Effector memory CD4-positive, alpha-beta T cell (primary cell): ENCODE data around the gene MED8.

Experiments used
- DNase-seq, 3 donors: peaks; one replicate each; pipeline ENCODE4 v3.0.0-alpha.2; 2020
- H3K27ac ChIP-seq: 2 replicates; pipeline ENCODE4 v1.7.0; 2013; ENCODE audit warnings: mild to moderate bottlenecking, low read length, moderate library complexity; ENCODE audit not compliant: insufficient read depth, poor library complexity, severe bottlenecking
- H3K27me3 ChIP-seq: replicated peaks from 2 replicates; pipeline ENCODE4 v1.7.0; 2013; ENCODE audit warnings: mild to moderate bottlenecking, low read length; ENCODE audit not compliant: insufficient read depth, control insufficient read depth, poor library complexity, severe bottlenecking
- H3K36me3 ChIP-seq: 2 replicates; pipeline ENCODE4 v1.7.0; 2013; ENCODE audit warnings: mild to moderate bottlenecking, low read length, moderate library complexity; ENCODE audit not compliant: control insufficient read depth, insufficient read depth
- H3K4me1 ChIP-seq: 2 replicates; pipeline ENCODE4 v1.7.0; 2013; ENCODE audit warnings: low read length, mild to moderate bottlenecking; ENCODE audit not compliant: control insufficient read depth, insufficient read depth, poor library complexity, severe bottlenecking
- H3K4me3 ChIP-seq: 2 replicates; pipeline ENCODE4 v1.7.0; 2013; ENCODE audit warnings: low read length, low read depth, mild to moderate bottlenecking; ENCODE audit not compliant: insufficient read depth, poor library complexity, severe bottlenecking
- H3K9me3 ChIP-seq: 2 replicates; pipeline ENCODE4 v1.7.0; 2013; ENCODE audit warnings: mild to moderate bottlenecking, low read length, moderate library complexity; ENCODE audit not compliant: control insufficient read depth

MED8 gene

GRCh38 chr1:43339584-43340232 lies 49.9 kb downstream of the MED8 start:
- Histone ChIP-seq H3K9me3 (no peaks in the 10 kb centered on the region), H3K27ac (no peak overlapping the region), H3K4me1 (no peaks in the 10 kb centered on the region), H3K36me3 (no peaks in the 10 kb centered on the region), H3K4me3 (no peak overlapping the region), H3K27me3 (no peaks in the 10 kb centered on the region)
- no peak for DNase-seq

- H3K27me3 ChIP-seq = no peaks in the 10 kb centered on the region
- no peak overlapping the region for H3K27ac ChIP-seq
- no peaks in the 10 kb centered on the region for H3K36me3 ChIP-seq
- H3K4me3 ChIP-seq = no peak overlapping the region
- no peaks in the 10 kb centered on the region for H3K4me1 ChIP-seq
- DNase-seq = no peak
- no peaks in the 10 kb centered on the region for H3K9me3 ChIP-seq
Measured at GRCh38 chr1:43338001-43338400, 51.6 kb downstream of the MED8 start.

GRCh38 chr1:43337588-43337987 lies 52.0 kb downstream of the MED8 start, which contains the start of gene MPL:
Gene MPL (plus strand): TSS chr1:43337818. CDS start chr1:43337849, 31 bp downstream.
- Histone ChIP-seq H3K27ac (no peak within 1 kb of the TSS), H3K4me1 (no peaks in the 10 kb centered on the region), H3K9me3 (no peaks in the 10 kb centered on the region), H3K4me3 (no peak within 1 kb of the TSS), H3K36me3 (no peaks in the 10 kb centered on the region), H3K27me3 (no peaks in the 10 kb centered on the region)
- DNase-seq = no peak

- Histone ChIP-seq H3K9me3 (no peaks in the 10 kb centered on the region), H3K4me1 (no peaks in the 10 kb centered on the region), H3K27ac (no peak overlapping the region), H3K4me3 (no peak overlapping the region), H3K27me3 (no peaks in the 10 kb centered on the region), H3K36me3 (no peaks in the 10 kb centered on the region)
- DNase-seq = no peak
Measured at GRCh38 chr1:43334453-43335205, 55.0 kb downstream of the MED8 start.
